ENCODE data around the gene RABL3.

DNA sequence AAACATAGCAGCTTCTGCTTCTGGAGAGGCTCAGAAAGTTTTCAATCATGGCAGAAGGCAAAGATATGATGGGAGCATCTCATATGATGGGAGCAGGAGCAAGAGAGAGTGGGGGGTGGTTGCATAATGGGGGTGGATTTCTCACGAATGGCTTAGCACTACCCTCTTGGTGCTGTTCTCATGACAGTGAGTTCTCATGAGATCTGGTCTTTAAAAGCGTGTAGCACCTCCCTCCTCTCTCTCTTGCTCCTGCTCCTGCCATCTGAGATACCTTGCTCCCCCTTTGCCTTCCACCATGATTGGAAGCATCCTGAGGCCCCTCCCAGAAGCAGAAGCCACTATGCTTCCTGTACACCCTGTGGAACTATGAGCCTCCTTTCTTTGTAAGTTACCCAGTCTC is 82.5 kb downstream of the RABL3 start:
- TF ChIP-seq, protein P1, sequence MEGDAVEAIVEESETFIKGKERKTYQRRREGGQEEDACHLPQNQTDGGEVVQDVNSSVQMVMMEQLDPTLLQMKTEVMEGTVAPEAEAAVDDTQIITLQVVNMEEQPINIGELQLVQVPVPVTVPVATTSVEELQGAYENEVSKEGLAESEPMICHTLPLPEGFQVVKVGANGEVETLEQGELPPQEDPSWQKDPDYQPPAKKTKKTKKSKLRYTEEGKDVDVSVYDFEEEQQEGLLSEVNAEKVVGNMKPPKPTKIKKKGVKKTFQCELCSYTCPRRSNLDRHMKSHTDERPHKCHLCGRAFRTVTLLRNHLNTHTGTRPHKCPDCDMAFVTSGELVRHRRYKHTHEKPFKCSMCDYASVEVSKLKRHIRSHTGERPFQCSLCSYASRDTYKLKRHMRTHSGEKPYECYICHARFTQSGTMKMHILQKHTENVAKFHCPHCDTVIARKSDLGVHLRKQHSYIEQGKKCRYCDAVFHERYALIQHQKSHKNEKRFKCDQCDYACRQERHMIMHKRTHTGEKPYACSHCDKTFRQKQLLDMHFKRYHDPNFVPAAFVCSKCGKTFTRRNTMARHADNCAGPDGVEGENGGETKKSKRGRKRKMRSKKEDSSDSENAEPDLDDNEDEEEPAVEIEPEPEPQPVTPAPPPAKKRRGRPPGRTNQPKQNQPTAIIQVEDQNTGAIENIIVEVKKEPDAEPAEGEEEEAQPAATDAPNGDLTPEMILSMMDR (IDR thresholded peaks at IDR 0.05; ENCODE audit: low read length), result no peak
- TF ChIP-seq EZH2 (IDR thresholded peaks at IDR 0.05; ENCODE audit: borderline replicate concordance, low read length), result no peak

All from OCI-LY1 (cell line).